Activated T-cell treated with anti-CD3 and anti-CD28 coated beads, Interleukin-2, amount 50 U/mL, for 4 hours (primary cell): Measurements from ENCODE around the gene USP17L17. TPM values are rescaled to one million over a fixed set of nuclear protein-coding genes. Genes with fewer than 3 reads are reported as not detected.
"Not testable (repeated sequence)": the region's sequence is repeated elsewhere in the genome, so short reads cannot be mapped to it uniquely, and the experiment has no call there.

ENCODE experiments used
- ATAC-seq, 2 donors: fragments of 200-7000 bp; cut with Tn5 transposase; one replicate each; pipeline ENCODE4 v1.10.0; 2021
- DNase-seq: peaks from one replicate; pipeline ENCODE4 v3.0.0-alpha.2; 2020
- H3K27me3 Mint-ChIP-seq: one replicate; pipeline ENCODE4 v1.8.0; 2021; ENCODE audit warnings: low read depth, mixed read lengths
- H3K36me3 Mint-ChIP-seq: one replicate; pipeline ENCODE4 v1.8.0; 2022; ENCODE audit warnings: mixed read lengths; ENCODE audit not compliant: insufficient read depth
- H3K4me1 Mint-ChIP-seq: one replicate; pipeline ENCODE4 v1.8.0; 2021; ENCODE audit warnings: low read depth, mixed read lengths
- H3K4me3 Mint-ChIP-seq: one replicate; pipeline ENCODE4 v1.8.0; 2021; ENCODE audit warnings: mild to moderate bottlenecking, moderate library complexity, mixed read lengths
- H3K9me3 Mint-ChIP-seq: one replicate; pipeline ENCODE4 v1.8.0; 2021; ENCODE audit warnings: mixed read lengths
- total RNA-seq, 3 donors: library from RNA; stranded (reverse); gene quantifications; one replicate each; pipeline ENCODE4 v1.2.1, GENCODE V29; 2021

The USP17L17 gene
- total RNA-seq, 3 donors from 2014 or later = not detected

DNA sequence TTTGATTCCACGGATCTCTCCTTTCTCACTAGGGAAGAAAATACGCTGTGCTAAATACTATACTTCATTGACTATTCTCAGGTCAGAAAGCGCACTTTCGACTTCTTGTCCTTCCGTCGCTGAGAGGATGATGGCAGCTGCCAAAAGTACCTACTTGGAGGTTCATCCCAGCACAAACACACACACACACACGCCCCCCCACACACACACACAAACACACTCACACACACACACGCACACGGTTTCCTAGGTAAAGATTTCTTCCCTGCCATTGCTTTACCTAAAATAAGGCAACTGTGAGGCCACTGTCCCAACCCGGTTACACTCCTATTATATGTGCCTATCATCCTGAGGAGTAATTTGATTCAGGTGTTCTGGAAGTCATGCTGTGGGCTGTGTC lies 28.0 kb downstream of the USP17L17 start:
- peak; percentile 7 for DNase-seq
- H3K4me3 Mint-ChIP-seq, H3K27me3 Mint-ChIP-seq, H3K4me1 Mint-ChIP-seq, ATAC-seq, H3K9me3 Mint-ChIP-seq, H3K36me3 Mint-ChIP-seq: not testable (repeated sequence)

Other genes starting within 250 kb of the USP17L17 start
- gene FAM90A26, start 73.5 kb upstream of the USP17L17 start, total RNA-seq = under 1 TPM in 1 of 3 donors, not detected in 2; 0.10 TPM
- not detected for gene USP17L10, start 33.2 kb upstream of the USP17L17 start, total RNA-seq
- gene USP17L11, start 28.5 kb upstream of the USP17L17 start, total RNA-seq = not detected
- gene USP17L12, start 23.7 kb upstream of the USP17L17 start, total RNA-seq = not detected
- not detected for gene USP17L13, start 19.0 kb upstream of the USP17L17 start, total RNA-seq
- not detected for gene USP17L15, start 9.5 kb upstream of the USP17L17 start, total RNA-seq
- gene USP17L18, start 4.8 kb downstream of the USP17L17 start, total RNA-seq = not detected
- not detected for gene USP17L19, start 9.5 kb downstream of the USP17L17 start, total RNA-seq
- gene USP17L20, start 14.2 kb downstream of the USP17L17 start, total RNA-seq = not detected
- not detected for gene USP17L21, start 19.0 kb downstream of the USP17L17 start, total RNA-seq
- gene USP17L22, start 23.7 kb downstream of the USP17L17 start, total RNA-seq = not detected
- gene USP17L24, start 81.3 kb downstream of the USP17L17 start, total RNA-seq = not detected
- not detected for gene USP17L25, start 86.0 kb downstream of the USP17L17 start, total RNA-seq
- not detected for gene USP17L26, start 90.8 kb downstream of the USP17L17 start, total RNA-seq
- gene USP17L5, start 95.5 kb downstream of the USP17L17 start, total RNA-seq = not detected
- not detected for gene USP17L27, start 100.3 kb downstream of the USP17L17 start, total RNA-seq
- not detected for gene USP17L28, start 105.0 kb downstream of the USP17L17 start, total RNA-seq
- gene USP17L29, start 109.8 kb downstream of the USP17L17 start, total RNA-seq = not detected
- gene USP17L30, start 119.2 kb downstream of the USP17L17 start, total RNA-seq = not detected
- gene DEFB131A, start 200.5 kb downstream of the USP17L17 start, total RNA-seq = not detected